ENCODE data around the gene WFIKKN1.

The WFIKKN1 gene

GRCh38 chr16:630815-631405 lies at the start of gene WFIKKN1:
Gene WFIKKN1 (plus strand): TSS chr16:630985. CDS start chr16:631254, 269 bp downstream.
- peak; percentile 94 for DNase-seq (ENCODE audit: low spot score)

GRCh38 chr16:582218-582613 lies 48.6 kb upstream of the WFIKKN1 start:
- no peak for DNase-seq (ENCODE audit: low spot score)

- no peak for DNase-seq (ENCODE audit: low spot score)
These were observed 48.0 kb upstream of the WFIKKN1 start for GRCh38 chr16:582614-583331.

- DNase-seq (ENCODE audit: low spot score), result no peak
These were observed 47.3 kb upstream of the WFIKKN1 start for GRCh38 chr16:583470-583814.

GRCh38 chr16:583815-584591 lies 46.8 kb upstream of the WFIKKN1 start:
- no peak for DNase-seq (ENCODE audit: low spot score)

GRCh38 chr16:585351-585750 lies 45.4 kb upstream of the WFIKKN1 start:
- DNase-seq (ENCODE audit: low spot score), result no peak

GRCh38 chr16:586047-586644 lies 44.6 kb upstream of the WFIKKN1 start:
- no peak for DNase-seq (ENCODE audit: low spot score)

GRCh38 chr16:586645-587590 lies 43.9 kb upstream of the WFIKKN1 start:
- no peak for DNase-seq (ENCODE audit: low spot score)

GRCh38 chr16:588639-588888 lies 42.2 kb upstream of the WFIKKN1 start:
- DNase-seq (ENCODE audit: low spot score), result peak; percentile 68

GRCh38 chr16:588889-589657 lies 41.7 kb upstream of the WFIKKN1 start:
- peak; percentile 99 for DNase-seq (ENCODE audit: low spot score)

GRCh38 chr16:589658-590187 lies 41.1 kb upstream of the WFIKKN1 start, which contains the start of gene RAB40C:
Gene RAB40C (plus strand): TSS chr16:590066. CDS start chr16:590292, 226 bp downstream.
- DNase-seq (ENCODE audit: low spot score), result peak; percentile 99

GRCh38 chr16:590188-590814 lies 40.5 kb upstream of the WFIKKN1 start:
- no peak for DNase-seq (ENCODE audit: low spot score)

- no peak for DNase-seq (ENCODE audit: low spot score)
These were observed 40.0 kb upstream of the WFIKKN1 start for GRCh38 chr16:590815-591200.

- no peak for DNase-seq (ENCODE audit: low spot score)
These were observed 39.6 kb upstream of the WFIKKN1 start for GRCh38 chr16:591231-591630.

- DNase-seq (ENCODE audit: low spot score), result no peak
These were observed 38.8 kb upstream of the WFIKKN1 start for GRCh38 chr16:591892-592517.

GRCh38 chr16:592518-593306 lies 38.1 kb upstream of the WFIKKN1 start:
- no peak for DNase-seq (ENCODE audit: low spot score)

- DNase-seq (ENCODE audit: low spot score), result no peak
These were observed 37.4 kb upstream of the WFIKKN1 start for GRCh38 chr16:593406-593805.

- DNase-seq (ENCODE audit: low spot score), result no peak
These were observed 37.0 kb upstream of the WFIKKN1 start for GRCh38 chr16:593807-594206.

GRCh38 chr16:595094-595528 lies 35.7 kb upstream of the WFIKKN1 start:
- no peak for DNase-seq (ENCODE audit: low spot score)

Data from ecto neural progenitor cell (in vitro differentiated cells).